DMS 273 treated with DMSO at 0.1 percent for 48 hours (cell line): Measurements from ENCODE around the gene SYNM.

Experiments
- DNase-seq: peaks from one replicate; lab custom pipeline; 2025; lab: John Stamatoyannopoulos, UW

The SYNM gene

GRCh38 chr15:99143655-99144610, 39.1 kb downstream of the SYNM start:
- DNase-seq: no peak

GRCh38 chr15:99145005-99145404, 40.1 kb downstream of the SYNM start:
- DNase-seq: no peak

- no peak for DNase-seq
Observed at GRCh38 chr15:99145778-99146177, 40.9 kb downstream of the SYNM start.

DNA sequence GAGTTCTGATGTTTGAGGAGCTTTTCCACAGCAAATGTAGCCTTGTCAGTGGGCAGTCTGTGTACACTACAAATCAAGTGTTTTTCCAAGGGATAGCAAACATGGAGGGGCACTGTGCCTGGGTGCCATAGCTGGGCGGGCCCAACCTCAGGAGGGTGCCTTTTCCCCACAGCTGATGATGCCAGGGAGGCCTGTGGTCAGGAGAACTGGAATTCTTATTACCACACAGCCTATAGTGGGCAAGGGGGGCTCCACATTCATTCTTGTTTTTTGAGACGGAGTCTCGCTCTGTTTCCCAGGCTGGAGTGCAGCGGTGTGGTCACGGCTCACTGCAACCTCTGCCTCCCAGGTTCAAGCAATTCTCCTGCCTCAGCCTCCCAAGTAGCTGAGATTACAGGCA, 41.8 kb downstream of the SYNM start:
- no peak for DNase-seq

DNA sequence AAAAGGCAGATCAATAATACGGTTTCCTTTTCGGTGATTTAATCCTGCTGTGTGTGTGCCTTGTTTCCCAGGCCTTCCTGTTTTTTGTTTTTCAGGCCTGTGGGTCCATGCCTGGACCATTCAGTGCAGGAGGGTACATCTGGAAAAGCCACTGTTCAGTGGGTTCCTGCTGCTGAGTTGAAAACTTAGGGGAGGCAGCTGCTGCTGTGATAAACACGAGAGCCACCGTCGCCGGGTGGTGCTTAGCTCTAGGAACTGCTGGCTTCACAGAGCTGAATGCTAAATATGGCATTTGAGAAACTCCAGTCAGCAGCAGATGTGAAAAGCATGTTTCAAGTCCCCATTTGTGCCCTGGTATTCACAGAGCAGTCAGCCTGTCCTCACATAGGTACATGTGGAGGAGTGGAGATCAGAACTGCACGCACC, 44.0 kb downstream of the SYNM start:
- no peak for DNase-seq

- no peak for DNase-seq
Observed at GRCh38 chr15:99149366-99149765, 44.5 kb downstream of the SYNM start.

- DNase-seq: no peak
Observed at GRCh38 chr15:99151156-99151555, 46.3 kb downstream of the SYNM start.

GRCh38 chr15:99153026-99153535, 48.2 kb downstream of the SYNM start:
- DNase-seq: no peak

GRCh38 chr15:99154271-99154670, 49.4 kb downstream of the SYNM start:
- no peak for DNase-seq

- no peak for DNase-seq
Observed at GRCh38 chr15:99155961-99156443, 51.1 kb downstream of the SYNM start.

- no peak for DNase-seq
Observed at GRCh38 chr15:99157456-99157855, 52.6 kb downstream of the SYNM start.

GRCh38 chr15:99158626-99159412, 53.9 kb downstream of the SYNM start:
- no peak for DNase-seq

- no peak for DNase-seq
Observed at GRCh38 chr15:99163271-99164062, 58.6 kb downstream of the SYNM start.

DNA sequence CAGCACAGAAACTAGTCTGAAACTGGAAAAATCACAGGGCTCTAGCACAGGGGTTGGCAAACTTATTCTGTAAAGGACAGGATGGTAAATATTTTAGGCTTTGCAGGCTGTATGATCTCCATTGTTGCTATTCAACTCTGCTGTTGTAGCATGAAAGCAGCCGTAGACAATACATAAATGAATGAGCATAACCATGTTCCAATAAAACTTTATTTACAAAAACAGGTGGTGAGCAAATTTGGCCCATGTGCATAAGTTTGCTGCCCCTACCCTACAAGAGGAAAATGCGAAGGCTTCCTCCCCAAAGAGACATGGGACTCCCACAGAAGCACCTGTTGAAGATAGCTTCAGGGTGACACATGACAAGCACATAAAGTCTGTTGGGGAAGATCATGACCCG, 59.2 kb downstream of the SYNM start:
- DNase-seq: no peak

GRCh38 chr15:99165020-99165790, 60.3 kb downstream of the SYNM start:
- no peak for DNase-seq

DNA sequence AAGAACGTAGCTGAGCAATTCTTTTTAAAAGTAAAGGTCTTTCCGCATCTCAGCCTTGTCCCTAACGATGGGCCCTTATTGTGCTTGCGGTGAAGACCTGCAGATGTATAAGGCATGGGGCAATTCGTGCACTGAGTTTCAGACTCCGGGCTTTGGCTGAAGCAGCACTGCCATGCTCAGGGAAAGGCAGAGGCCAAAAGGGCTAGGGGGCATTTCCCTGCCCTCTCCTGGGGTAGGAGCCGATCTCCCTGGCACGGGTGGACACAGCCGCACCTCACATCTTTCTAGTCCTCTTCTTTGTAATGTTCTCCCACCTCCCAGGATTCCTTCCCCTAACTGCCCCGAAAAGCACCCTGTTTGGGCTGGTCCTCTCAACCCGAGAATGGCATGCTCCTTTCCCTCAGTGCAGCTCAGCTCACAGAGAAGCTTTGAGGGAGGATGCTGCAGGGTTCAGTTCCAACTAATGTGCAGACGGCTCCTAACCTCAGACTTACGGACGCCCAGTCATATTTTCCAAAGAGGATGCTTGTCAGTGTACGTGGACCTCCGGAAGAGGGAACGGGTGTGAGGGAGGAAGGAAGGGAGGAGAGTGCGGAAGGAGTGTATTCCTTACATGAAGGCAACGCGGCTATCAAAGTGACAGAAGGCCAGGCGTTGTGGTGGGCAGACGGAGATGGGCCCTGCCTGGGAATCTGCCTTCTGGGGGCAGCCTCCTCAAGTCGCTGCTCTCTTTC, 61.2 kb downstream of the SYNM start:
- DNase-seq: no peak

GRCh38 chr15:99167201-99167600, 62.3 kb downstream of the SYNM start:
- DNase-seq: no peak

DNA sequence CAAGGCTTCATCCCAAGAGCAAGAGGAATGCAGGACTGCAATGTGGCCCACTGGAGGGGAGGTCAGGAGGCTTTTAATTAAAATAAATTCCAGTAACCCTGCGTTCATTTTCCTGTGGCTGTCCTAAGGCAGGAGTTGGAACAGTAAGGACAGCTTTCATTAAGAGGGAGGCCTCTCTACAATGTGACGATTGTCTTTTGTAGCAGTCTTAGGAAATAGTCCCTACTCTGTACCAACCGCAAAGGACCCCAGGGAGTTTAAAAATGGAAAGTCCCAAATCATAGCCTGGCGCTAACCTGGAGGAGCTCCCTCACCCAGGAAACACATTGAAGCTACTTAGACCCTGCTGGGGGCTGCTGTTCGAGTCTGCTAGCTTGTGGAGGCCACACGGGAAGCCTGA, 62.8 kb downstream of the SYNM start:
- DNase-seq: no peak

GRCh38 chr15:99168601-99169580, 64.0 kb downstream of the SYNM start:
- DNase-seq: no peak
